NT2/D1 (cell line): ENCODE data around the gene KSR1.

Experiments
- SUZ12 ChIP-seq: IDR thresholded peaks from 2 replicates; pipeline ENCODE4 v1.6.1; 2011; ENCODE audit not compliant: insufficient read length, insufficient read depth; ENCODE audit errors: extremely low read depth
- YY1 ChIP-seq: IDR thresholded peaks from 2 replicates; pipeline ENCODE4 v1.6.1; 2011; ENCODE audit not compliant: insufficient read length, insufficient read depth

GRCh38 chr17:27603421-27603770 is 147.1 kb downstream of the KSR1 start:
- no peak for TF ChIP-seq YY1
- no peak for TF ChIP-seq SUZ12
